Vagina (tissue), 2 donors: ENCODE measurements around the gene KRT81. TPM values are rescaled to one million over a fixed set of nuclear protein-coding genes. Genes with fewer than 3 reads are reported as not detected.
"Not testable (repeated sequence)": the region's sequence is repeated elsewhere in the genome, so short reads cannot be mapped to it uniquely, and the experiment has no call there.

Experiments used
- DNase-seq, 2 donors: peaks; one replicate each; pipeline ENCODE4 v3.0.0-alpha.2; 2017; ENCODE audit errors: extremely low spot score in 2 of 2
- H3K27ac ChIP-seq: fragments of 200-600 bp; sonication (generic); one replicate; pipeline ENCODE4 v1.5.1; 2019
- H3K27me3 ChIP-seq: fragments of 200-600 bp; sonication (generic); one replicate; pipeline ENCODE4 v1.5.1; 2019
- H3K36me3 ChIP-seq, 2 donors: fragments of 200-600 bp; sonication (generic); one replicate each; pipeline ENCODE4 v1.5.1; 2017 to 2019
- H3K4me1 ChIP-seq: fragments of 200-600 bp; sonication (generic); one replicate; pipeline ENCODE4 v1.5.1; 2019
- H3K4me3 ChIP-seq, 2 donors: fragments of 200-600 bp; sonication (generic); 1 replicate in 1 of 2; 2 replicates in 1 of 2; pipeline ENCODE4 v1.5.1; 2016 to 2019
- H3K9me3 ChIP-seq: fragments of 200-600 bp; sonication (generic); one replicate; pipeline ENCODE4 v1.5.1; 2019
- CTCF ChIP-seq, 3 experiments: fragments of 450-650 bp in 2 of 3; fragments of 200-600 bp in 1 of 3; sonication (generic) in 1 of 3; IDR thresholded peaks; one replicate each; pipeline ENCODE4 v1.5.1; 2017 to 2019; ENCODE audit warnings: antibody characterized with exemption in 3 of 3, mild to moderate bottlenecking in 2 of 3, moderate library complexity in 2 of 3
- POLR2A ChIP-seq, 2 donors: fragments of 450-650 bp; IDR thresholded peaks; one replicate each; pipeline ENCODE4 v1.6.1; 2017; ENCODE audit warnings: antibody characterized with exemption in 2 of 2, mild to moderate bottlenecking in 2 of 2, moderate library complexity in 2 of 2
- POLR2AphosphoS5 ChIP-seq, 2 donors: sonication (generic); formaldehyde crosslinking; IDR thresholded peaks; one replicate each; pipeline ENCODE4 v1.9.0; 2017; ENCODE audit warnings: antibody characterized with exemption in 2 of 2, mild to moderate bottlenecking in 2 of 2, low read depth in 1 of 2; ENCODE audit not compliant: insufficient read depth in 1 of 2
- intact Hi-C: fragments of 100-400 bp; cut with DNase I; formaldehyde crosslinking; loops from one replicate; pipeline ENCODE4 v1.15.1; 2023
- total RNA-seq: library from RNA; depleted of rRNA; stranded (reverse); fragments of >200 nt; gene quantifications from one replicate; pipeline ENCODE4 v1.2.3, GENCODE V29; 2016

KRT81 gene
- total RNA-seq, 1 donor from 2014 or later: not detected

GRCh38 chr12:52254180-52254964 is 37.0 kb downstream of the KRT81 start:
- H3K27me3 ChIP-seq: no peaks in the 10 kb centered on the region
- H3K9me3 ChIP-seq: no peaks in the 10 kb centered on the region
- no peak for DNase-seq
- peaks cover 11% of the 10 kb centered on the region for H3K4me1 ChIP-seq
- H3K36me3 ChIP-seq: no peaks in the 10 kb centered on the region
- no peak for TF ChIP-seq POLR2A (IDR thresholded peaks at IDR 0.05)
- H3K4me3 ChIP-seq: no peak overlapping the region
- intact Hi-C loops: no loop called here
- H3K27ac ChIP-seq: no peak overlapping the region

GRCh38 chr12:52253391-52254179 is 37.7 kb downstream of the KRT81 start:
- DNase-seq: no peak
- H3K4me1 ChIP-seq: peaks cover 16% of the 10 kb centered on the region
- intact Hi-C loops: no loop called here
- no peaks in the 10 kb centered on the region for H3K36me3 ChIP-seq
- no peak for TF ChIP-seq CTCF (IDR thresholded peaks at IDR 0.05)
- TF ChIP-seq POLR2A (IDR thresholded peaks at IDR 0.05): no peak
- TF ChIP-seq POLR2AphosphoS5 (IDR thresholded peaks at IDR 0.05; ENCODE audit: insufficient read depth in 1 of 2, low read depth in 1 of 2): no peak
- H3K27ac ChIP-seq: no peak overlapping the region
- no peaks in the 10 kb centered on the region for H3K27me3 ChIP-seq
- no peaks in the 10 kb centered on the region for H3K9me3 ChIP-seq
- no peak overlapping the region for H3K4me3 ChIP-seq

- Histone ChIP-seq H3K36me3 (no peaks in the 10 kb centered on the region), H3K4me3 (no peak overlapping the region), H3K27ac (no peak overlapping the region), H3K9me3 (no peaks in the 10 kb centered on the region), H3K27me3 (no peaks in the 10 kb centered on the region), H3K4me1 (peaks cover 9% of the 10 kb centered on the region)
- intact Hi-C loops: no loop called here
- no peak for TF ChIP-seq POLR2A (IDR thresholded peaks at IDR 0.05)
- TF ChIP-seq CTCF (IDR thresholded peaks at IDR 0.05): no peak
- TF ChIP-seq POLR2AphosphoS5 (IDR thresholded peaks at IDR 0.05; ENCODE audit: insufficient read depth in 1 of 2, low read depth in 1 of 2): no peak
- no peak for DNase-seq
Observed at GRCh38 chr12:52252728-52253343, 38.5 kb downstream of the KRT81 start.

- H3K36me3 ChIP-seq, H3K27me3 ChIP-seq, H3K4me1 ChIP-seq, H3K4me3 ChIP-seq, intact Hi-C loops, DNase-seq, H3K9me3 ChIP-seq, H3K27ac ChIP-seq: not testable (repeated sequence)
Observed at GRCh38 chr12:52252175-52252615, 39.1 kb downstream of the KRT81 start.

- TF ChIP-seq POLR2AphosphoS5 (IDR thresholded peaks at IDR 0.05; ENCODE audit: insufficient read depth in 1 of 2, low read depth in 1 of 2) (no peak), POLR2A (IDR thresholded peaks at IDR 0.05) (no peak), CTCF (IDR thresholded peaks at IDR 0.05) (no peak)
- no peaks in the 10 kb centered on the region for H3K36me3 ChIP-seq
- H3K27ac ChIP-seq: no peak overlapping the region
Observed at GRCh38 chr12:52251367-52252051, 39.8 kb downstream of the KRT81 start.

More at GRCh38 chr12:52251367-52252051, 39.8 kb downstream of the KRT81 start:
- no peaks in the 10 kb centered on the region for H3K9me3 ChIP-seq
- H3K4me1 ChIP-seq: peaks cover 9% of the 10 kb centered on the region
- no peak overlapping the region for H3K4me3 ChIP-seq
- intact Hi-C loops: no loop called here
- DNase-seq: no peak
- H3K27me3 ChIP-seq: no peaks in the 10 kb centered on the region
